Measurements from ENCODE around the gene SLC25A14. TPM values are rescaled to one million over a fixed set of nuclear protein-coding genes. Genes with fewer than 3 reads are reported as not detected.

Gene SLC25A14
- total RNA-seq, result 7.2 and 8.5 TPM in 2 replicates

GRCh38 chrX:130339408-130340222 lies at the start of gene SLC25A14:
SLC25A14 (plus strand) TSS chrX:130339919; CDS start chrX:130340279, 360 bp downstream.

GRCh38 chrX:130385520-130385919 lies 45.8 kb downstream of the SLC25A14 start, which contains the start of gene GPR119:
GPR119 (minus strand) TSS chrX:130385674; CDS start chrX:130385447, 227 bp downstream.

DNA sequence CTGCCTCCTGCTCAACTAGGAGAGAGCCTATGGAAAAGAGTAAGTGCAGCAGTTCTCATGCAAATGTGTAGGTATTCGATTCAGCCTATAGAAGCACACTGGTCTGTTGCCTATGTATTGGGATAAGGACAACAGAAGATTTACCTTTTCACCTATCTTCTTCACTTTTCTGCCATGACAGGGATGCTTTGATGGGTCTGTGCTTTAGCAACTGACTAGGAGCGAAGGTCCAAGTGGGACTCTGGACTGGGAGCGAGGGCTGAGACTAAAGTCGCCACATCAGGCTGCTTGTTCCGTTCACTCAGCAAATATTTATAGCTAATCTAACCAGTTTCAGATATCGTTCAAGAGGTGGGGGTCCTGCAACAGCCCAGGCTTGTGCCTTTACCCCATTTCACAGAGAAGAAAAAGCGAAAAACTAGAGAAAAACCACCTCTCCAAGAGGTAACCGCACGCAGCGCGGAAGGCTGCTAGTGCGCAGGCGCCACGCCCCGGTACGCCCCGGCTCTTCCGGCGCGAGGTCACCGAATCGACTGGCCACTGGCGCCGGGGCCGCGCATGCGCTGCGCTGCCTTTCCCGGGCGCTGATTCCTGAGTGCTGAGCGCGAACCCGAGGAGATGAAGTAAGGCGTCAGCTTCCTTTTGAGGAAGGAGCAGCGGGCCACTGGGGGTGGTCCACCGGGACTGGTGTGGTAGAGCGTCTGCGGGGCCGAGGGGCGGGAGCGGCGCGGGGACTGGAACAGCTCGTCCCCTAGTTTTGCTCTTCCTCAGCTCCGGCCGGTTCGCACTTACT lies 61.9 kb downstream of the SLC25A14 start, which contains the start of gene RBMX2:
Gene RBMX2 (plus strand): TSS at position 573 of the 793 bp plus-strand sequence. CDS start 46 bp downstream, at position 619.

Other genes with a start within 250 kb of the SLC25A14 start
- 29.0 and 30.3 TPM in 2 replicates for gene ELF4, start 229.4 kb upstream of the SLC25A14 start, total RNA-seq
- 16.9 and 25.5 TPM in 2 replicates for gene AIFM1, start 174.1 kb upstream of the SLC25A14 start, total RNA-seq
- gene RAB33A, start 168.0 kb upstream of the SLC25A14 start, total RNA-seq, result 0.98 and 1.8 TPM in 2 replicates
- 3.4 and 3.9 TPM in 2 replicates for gene ZNF280C, start 71.0 kb upstream of the SLC25A14 start, total RNA-seq
- not detected in 2 replicates for gene GPR119, start 45.8 kb downstream of the SLC25A14 start, total RNA-seq
- gene RBMX2, start 62.1 kb downstream of the SLC25A14 start, total RNA-seq, result 10.0 and 10.3 TPM in 2 replicates